ENCODE measurements around the gene GBX1. TPM values are rescaled to one million over a fixed set of nuclear protein-coding genes. Genes with fewer than 3 reads are reported as not detected.

GBX1 gene
- total RNA-seq, 1 donor from 2014 or later, result not detected

DNA sequence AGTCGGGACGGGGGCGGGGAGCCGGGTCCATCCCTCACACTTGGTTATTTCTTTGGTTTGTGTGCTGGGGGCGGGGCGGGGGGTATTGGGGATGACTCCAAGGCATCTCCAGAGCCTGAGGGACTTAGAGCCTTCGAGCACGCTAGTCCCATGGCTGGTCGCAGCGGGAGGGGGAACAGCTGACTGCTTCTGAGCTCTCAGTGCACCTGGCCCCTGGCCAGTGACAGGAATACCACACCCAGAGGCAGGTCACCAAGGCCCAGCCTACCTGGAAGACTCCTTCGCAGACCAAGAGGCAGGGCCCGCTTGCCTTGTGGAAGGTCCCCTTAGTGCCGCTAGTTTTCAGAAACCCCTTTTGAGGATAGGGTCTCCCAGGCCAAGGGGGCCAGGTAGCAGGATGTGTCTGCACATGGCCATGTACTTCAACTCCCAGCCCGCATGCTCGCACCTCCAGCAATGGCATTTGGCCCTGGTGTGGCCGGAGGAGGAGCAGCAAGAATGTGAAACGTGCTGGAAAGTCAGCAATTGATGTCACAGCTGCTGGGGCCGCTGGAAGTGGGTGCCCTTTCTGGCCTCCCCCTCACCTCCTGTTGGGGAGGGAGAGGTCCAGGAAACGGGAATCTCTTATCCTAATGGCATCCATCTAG is 40.9 kb downstream of the GBX1 start:
- peaks cover 4% of the 10 kb centered on the region for H3K36me3 Mint-ChIP-seq (ENCODE audit: low read depth)
- no peaks in the 10 kb centered on the region for H3K27me3 Mint-ChIP-seq
- intact Hi-C loops (cut with micrococcal nuclease), result loop anchor here (10.0 kb wide), 1 partner anchor 118 kb away; the partner anchor contains the start of gene SMARCD3
- no peak overlapping the region for H3K27ac Mint-ChIP-seq
- no peak overlapping the region for H3K4me3 Mint-ChIP-seq
- no peaks in the 10 kb centered on the region for H3K9me3 Mint-ChIP-seq
- no peaks in the 10 kb centered on the region for H3K4me1 Mint-ChIP-seq
- no peak for DNase-seq

DNA sequence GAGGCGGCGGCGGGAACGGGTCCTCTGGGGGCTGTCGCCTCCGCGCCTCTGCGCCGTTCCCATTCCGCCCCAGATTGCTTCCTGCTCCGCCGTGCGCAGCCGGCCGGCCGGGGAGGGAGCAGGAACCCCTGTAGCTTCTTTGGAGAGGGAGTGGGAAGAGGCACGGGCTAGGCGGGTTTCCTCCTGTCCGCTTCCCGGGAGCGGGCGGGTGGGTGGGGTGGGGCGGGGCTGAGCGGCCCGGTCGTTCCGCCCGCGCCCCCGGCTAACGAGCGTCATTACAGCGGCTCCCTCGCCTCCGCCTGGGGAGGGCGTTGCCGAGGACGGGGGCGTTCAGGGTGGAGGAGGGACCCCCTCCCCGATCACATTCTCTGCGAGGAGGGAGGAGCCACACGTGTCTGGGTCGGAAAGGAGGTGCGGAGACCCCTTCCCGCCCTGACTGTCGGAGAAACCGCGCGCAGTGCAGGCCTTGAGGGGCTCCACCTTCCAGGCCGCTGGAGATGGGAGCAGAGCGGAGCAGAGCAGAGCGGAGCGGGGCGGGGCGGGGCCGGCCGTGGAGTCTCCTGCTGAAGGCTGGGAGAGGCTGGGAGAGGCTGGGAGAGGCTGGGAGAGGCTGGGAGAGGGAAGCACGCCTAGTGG is 41.5 kb downstream of the GBX1 start:
- intact Hi-C loops (cut with micrococcal nuclease), result loop anchor here (10.0 kb wide), 1 partner anchor 119 kb away; the partner anchor contains the start of gene SMARCD3
- Mint-ChIP-seq H3K4me1 (no peaks in the 10 kb centered on the region), H3K27ac (no peak overlapping the region), H3K36me3 (ENCODE audit: low read depth) (peaks cover 6% of the 10 kb centered on the region), H3K27me3 (no peaks in the 10 kb centered on the region), H3K4me3 (no peak overlapping the region), H3K9me3 (no peaks in the 10 kb centered on the region)
- no peak for DNase-seq

DNA sequence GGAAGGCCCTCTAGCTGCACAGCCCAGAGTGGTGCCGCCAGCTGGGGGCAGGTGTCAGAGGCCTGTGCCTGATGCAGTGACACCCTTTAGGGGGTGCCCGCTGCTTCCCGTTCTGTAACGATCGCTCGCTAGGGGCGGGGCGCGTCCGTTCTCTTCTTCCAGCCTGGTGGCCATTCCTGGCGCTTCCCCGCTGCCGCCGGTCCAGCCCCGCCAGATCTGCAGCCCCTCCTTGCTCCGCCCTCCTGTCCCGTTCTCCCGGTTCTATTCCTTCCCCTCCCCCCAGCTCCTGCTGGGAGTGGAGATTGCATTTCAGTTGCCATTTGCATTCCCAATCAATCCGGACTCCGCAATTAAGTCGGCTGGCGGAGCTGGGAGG is 42.0 kb downstream of the GBX1 start:
- Mint-ChIP-seq H3K4me1 (no peaks in the 10 kb centered on the region), H3K27ac (no peak overlapping the region), H3K4me3 (no peak overlapping the region), H3K9me3 (no peaks in the 10 kb centered on the region), H3K36me3 (ENCODE audit: low read depth) (peaks cover 11% of the 10 kb centered on the region), H3K27me3 (no peaks in the 10 kb centered on the region)
- no peak for DNase-seq
- intact Hi-C loops (cut with micrococcal nuclease), result loop anchor here (10.0 kb wide), 1 partner anchor 119 kb away; the partner anchor contains the start of gene SMARCD3

DNA sequence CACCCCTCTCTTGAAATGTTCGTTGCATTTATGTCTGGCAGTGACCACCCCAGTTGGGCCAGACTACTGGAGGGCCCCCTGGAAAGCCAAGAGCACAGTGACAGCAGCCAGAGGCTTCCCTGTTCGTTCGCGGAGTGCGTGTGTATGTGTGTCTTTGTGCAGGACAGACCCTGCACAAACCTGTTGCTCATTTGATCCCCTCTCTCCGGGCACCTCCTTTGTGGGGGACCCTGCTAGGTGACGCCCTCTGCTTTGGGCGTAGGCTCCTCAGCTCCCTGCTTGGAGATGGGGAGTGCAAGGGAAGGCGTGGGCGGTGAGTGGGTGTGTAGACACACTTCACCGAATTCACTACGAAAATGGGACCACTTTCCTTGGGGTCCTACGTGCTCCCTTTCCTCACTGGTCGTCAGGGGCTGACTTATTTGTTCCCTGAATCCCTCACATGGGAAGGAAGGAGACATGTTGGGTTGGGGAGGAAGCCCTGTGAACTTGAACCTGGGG is 42.5 kb downstream of the GBX1 start:
- no peaks in the 10 kb centered on the region for H3K4me1 Mint-ChIP-seq
- H3K36me3 Mint-ChIP-seq (ENCODE audit: low read depth), result peaks cover 12% of the 10 kb centered on the region
- intact Hi-C loops (cut with micrococcal nuclease), result loop anchor here (1.0 to 10.0 kb wide), 3 partner anchors 47 to 178 kb away; partner anchors contain the start of gene SMARCD3
- H3K9me3 Mint-ChIP-seq, result no peaks in the 10 kb centered on the region
- H3K27ac Mint-ChIP-seq, result no peak overlapping the region
- DNase-seq, result no peak
- no peak overlapping the region for H3K4me3 Mint-ChIP-seq
- H3K27me3 Mint-ChIP-seq, result no peaks in the 10 kb centered on the region

DNA sequence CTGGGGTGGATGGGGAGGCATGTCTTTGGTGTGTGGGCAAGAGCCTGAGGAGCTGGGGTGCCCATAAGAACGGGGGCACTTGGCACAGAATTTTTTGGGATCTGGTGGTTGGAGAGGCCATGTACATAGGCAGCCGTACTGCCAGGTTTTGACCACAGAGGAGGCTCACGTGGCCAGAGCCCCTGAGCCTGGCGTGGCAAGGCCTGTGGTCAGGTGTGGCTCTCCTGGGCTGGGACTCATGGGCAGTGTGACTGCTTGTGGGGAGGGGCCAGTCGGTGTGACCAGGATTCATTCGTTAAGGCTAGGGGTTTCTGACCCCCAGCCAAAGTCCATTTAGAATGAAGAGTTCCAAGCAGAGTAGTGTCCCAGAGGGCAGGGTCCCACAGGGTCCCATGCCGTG is 43.0 kb downstream of the GBX1 start:
- no peaks in the 10 kb centered on the region for H3K27me3 Mint-ChIP-seq
- H3K27ac Mint-ChIP-seq, result no peak overlapping the region
- H3K4me3 Mint-ChIP-seq, result no peak overlapping the region
- peaks cover 14% of the 10 kb centered on the region for H3K36me3 Mint-ChIP-seq (ENCODE audit: low read depth)
- no peak for DNase-seq
- no peaks in the 10 kb centered on the region for H3K4me1 Mint-ChIP-seq
- intact Hi-C loops (cut with micrococcal nuclease), result loop anchor here (1.0 to 10.0 kb wide), 3 partner anchors 48 to 179 kb away; partner anchors contain the start of gene SMARCD3
- no peaks in the 10 kb centered on the region for H3K9me3 Mint-ChIP-seq

DNA sequence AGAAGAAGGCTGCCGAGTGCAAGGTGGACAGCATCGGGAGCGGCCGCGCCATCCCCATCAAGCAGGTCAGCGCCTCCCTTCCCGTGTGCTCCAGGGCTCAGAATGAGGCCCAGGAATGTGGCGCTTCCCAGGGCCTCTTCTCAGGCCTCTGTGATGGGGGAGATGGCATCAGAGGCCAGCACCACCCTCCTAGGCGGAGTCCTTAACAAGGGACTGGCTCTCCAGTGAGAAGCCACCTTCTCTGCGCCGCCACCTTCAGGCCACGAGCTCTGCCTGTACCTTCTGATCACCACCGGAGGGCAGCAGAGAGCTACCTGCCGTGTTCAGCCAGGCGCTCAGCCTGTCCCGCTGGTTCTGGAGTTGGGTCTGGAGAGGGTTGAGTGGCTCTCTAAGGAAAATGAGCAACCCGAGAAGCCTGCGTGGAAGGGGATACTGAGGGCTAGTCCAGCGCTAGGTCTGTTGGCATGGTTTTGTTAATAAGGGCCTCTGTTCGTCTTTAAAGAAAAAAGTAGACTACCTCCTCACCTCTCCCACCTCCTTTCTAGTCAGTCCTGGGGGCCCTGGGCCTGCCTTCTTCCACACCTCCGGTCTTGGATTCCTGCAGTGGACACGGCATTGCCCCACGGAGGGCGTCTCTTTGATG is 43.6 kb downstream of the GBX1 start:
- Mint-ChIP-seq H3K9me3 (no peaks in the 10 kb centered on the region), H3K27ac (no peak overlapping the region), H3K4me3 (no peak overlapping the region), H3K27me3 (no peaks in the 10 kb centered on the region), H3K36me3 (ENCODE audit: low read depth) (peaks cover 16% of the 10 kb centered on the region), H3K4me1 (no peaks in the 10 kb centered on the region)
- DNase-seq, result peak; percentile 95
- intact Hi-C loops (cut with micrococcal nuclease), result loop anchor here (1.0 to 10.0 kb wide), 3 partner anchors 48 to 179 kb away; partner anchors contain the start of gene SMARCD3

DNA sequence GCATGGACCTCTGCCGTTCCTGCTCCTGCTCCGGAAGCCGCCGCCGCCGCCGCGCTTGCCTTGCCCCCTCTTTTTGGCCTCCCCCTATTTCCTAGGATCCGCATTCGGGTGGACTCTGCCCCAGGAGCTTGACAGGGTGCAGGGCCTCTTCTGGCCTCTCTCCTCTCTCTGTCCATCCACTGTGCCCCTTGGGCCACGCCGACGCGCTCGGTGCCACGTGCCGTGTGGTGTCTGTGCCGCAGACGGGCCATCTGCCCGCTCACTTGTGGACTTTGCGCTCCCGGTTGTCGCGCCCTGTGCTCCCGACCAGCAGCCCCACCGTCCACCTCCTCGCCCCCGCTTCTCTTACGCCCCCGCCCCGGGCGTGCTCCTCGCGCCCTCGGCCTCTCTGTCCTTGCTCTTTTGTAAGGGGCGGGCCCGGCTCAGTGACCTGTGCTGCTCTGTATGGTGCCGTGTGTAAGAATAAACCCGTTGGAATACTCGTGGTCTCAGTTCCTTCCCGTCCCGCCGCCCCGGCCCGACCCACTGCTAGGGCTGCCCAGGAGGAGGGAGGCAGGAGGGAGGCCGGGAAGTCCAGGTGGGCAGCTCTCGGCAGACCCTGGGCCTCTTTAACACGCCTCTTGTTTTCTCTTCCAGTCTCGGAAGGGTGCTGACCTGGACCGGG is 44.2 kb downstream of the GBX1 start:
- Mint-ChIP-seq H3K9me3 (no peaks in the 10 kb centered on the region), H3K4me1 (no peaks in the 10 kb centered on the region), H3K27me3 (no peaks in the 10 kb centered on the region), H3K36me3 (ENCODE audit: low read depth) (peaks cover 16% of the 10 kb centered on the region), H3K4me3 (no peak overlapping the region), H3K27ac (no peak overlapping the region)
- no peak for DNase-seq
- intact Hi-C loops (cut with micrococcal nuclease), result loop anchor here (10.0 kb wide), 1 partner anchor 122 kb away; the partner anchor contains the start of gene SMARCD3

DNA sequence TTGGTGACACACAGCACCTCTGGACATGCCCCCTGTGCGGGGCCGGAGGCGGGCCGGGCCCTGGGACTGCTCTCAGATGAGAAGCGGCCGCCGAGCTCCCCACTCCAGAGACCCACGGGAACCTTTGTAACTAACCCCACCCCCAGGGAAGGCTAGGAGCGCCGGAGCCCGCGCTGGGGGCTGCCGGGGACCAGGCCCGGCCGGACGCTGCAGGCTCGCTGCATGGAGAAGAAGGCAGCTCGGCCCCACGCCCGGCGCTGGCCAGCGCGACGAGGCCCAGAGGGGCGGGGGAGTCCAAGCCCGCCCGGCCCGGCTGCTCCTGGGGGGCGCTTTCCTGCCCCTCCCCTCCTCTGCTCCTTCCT is 44.7 kb downstream of the GBX1 start:
- no peak for DNase-seq
- Mint-ChIP-seq H3K27me3 (no peaks in the 10 kb centered on the region), H3K27ac (no peak overlapping the region), H3K36me3 (ENCODE audit: low read depth) (peaks cover 16% of the 10 kb centered on the region), H3K4me3 (no peak overlapping the region), H3K9me3 (no peaks in the 10 kb centered on the region), H3K4me1 (no peaks in the 10 kb centered on the region)
- intact Hi-C loops (cut with micrococcal nuclease), result loop anchor here (10.0 kb wide), 1 partner anchor 122 kb away; the partner anchor contains the start of gene SMARCD3

DNA sequence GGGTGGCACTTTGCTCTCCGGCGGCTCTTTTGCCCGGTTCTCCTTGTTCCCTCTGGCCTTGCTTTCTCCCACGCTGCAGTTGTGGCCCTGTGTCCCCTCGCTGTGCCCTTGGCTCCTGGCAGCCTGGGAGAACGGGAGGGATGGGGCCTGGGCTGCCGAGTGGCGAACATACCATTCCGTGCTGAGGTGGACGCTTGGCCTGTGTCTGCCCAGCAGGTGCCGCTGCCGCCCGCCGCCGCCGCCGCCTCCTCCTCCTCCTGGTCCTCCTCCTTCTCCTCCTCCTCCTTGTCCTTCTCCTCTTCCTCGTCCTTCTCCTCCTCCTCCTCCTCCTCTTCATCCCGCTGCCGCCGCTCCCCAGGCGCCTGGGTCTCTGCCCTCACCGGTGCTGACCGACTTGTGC is 45.2 kb downstream of the GBX1 start:
- no peaks in the 10 kb centered on the region for H3K27me3 Mint-ChIP-seq
- intact Hi-C loops (cut with micrococcal nuclease), result loop anchor here (10.0 kb wide), 1 partner anchor 123 kb away; the partner anchor contains the start of gene SMARCD3
- H3K9me3 Mint-ChIP-seq, result no peaks in the 10 kb centered on the region
- H3K4me1 Mint-ChIP-seq, result no peaks in the 10 kb centered on the region
- DNase-seq, result no peak
- no peak overlapping the region for H3K27ac Mint-ChIP-seq
- no peak overlapping the region for H3K4me3 Mint-ChIP-seq
- H3K36me3 Mint-ChIP-seq (ENCODE audit: low read depth), result peaks cover 16% of the 10 kb centered on the region

DNA sequence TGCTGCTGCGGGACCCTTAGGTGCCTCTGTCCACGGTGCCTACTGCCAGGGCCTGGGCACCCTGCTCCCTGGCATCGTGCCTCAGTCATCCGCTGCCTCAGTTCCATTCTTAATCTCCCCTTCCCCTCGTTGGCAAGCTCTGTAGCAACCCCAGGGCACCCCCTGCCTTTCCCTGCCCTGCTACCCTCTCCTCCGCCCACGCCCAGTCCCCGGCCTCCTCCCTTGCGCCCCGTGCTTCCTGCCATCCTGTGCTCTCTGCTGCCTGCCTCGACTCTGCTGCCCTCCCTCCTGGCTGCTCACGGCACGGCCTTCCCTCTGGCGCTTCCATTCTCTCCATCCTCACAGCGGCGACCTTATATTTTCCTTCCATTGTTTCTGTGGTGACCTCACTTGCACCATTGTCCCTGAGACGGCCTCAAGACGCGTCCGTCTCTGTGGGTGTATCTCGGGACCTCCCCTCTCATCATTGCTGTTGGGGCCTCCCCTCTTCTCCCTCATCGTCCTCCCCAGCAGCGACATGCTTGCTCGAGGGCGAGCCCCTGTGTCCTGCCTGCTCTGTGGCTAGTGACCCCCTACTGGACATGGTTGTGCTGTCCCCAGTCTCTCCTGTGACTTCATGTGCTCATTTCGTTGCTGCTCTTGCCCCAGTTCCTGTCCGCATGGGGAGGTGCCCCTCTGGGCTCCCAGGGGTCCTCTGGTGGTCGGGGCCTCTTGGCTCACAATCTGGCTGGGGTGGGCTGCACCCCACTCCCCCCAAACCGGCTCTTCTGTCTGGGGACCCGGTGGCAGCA is 45.9 kb downstream of the GBX1 start:
- H3K9me3 Mint-ChIP-seq, result no peaks in the 10 kb centered on the region
- H3K27me3 Mint-ChIP-seq, result no peaks in the 10 kb centered on the region
- H3K36me3 Mint-ChIP-seq (ENCODE audit: low read depth), result peaks cover 16% of the 10 kb centered on the region
- no peaks in the 10 kb centered on the region for H3K4me1 Mint-ChIP-seq
- intact Hi-C loops (cut with micrococcal nuclease), result loop anchor here (10.0 kb wide), 1 partner anchor 123 kb away; the partner anchor contains the start of gene SMARCD3
- H3K27ac Mint-ChIP-seq, result no peak overlapping the region
- no peak overlapping the region for H3K4me3 Mint-ChIP-seq
- no peak for DNase-seq

DNA sequence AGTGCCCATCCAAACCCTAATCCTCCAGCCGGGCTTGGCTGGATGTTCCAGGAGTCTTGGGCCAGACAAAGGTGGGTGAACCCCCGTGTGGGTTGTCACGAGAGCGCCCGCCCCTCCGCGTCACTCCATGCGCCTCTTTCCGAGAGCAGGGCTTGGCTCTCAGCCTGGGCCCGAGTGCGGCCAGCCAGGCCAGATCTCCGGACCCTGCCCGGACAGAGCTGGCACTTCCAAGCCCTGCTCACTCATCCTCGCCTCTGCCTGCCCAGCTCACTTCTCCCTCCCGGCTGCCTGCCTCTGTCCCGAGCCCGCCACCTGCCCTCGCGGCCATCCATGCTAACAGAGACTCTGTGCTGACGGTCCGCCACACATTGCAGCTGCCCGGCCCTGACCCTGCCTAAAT is 46.6 kb downstream of the GBX1 start:
- no peak overlapping the region for H3K4me3 Mint-ChIP-seq
- H3K27ac Mint-ChIP-seq, result no peak overlapping the region
- peaks cover 16% of the 10 kb centered on the region for H3K36me3 Mint-ChIP-seq (ENCODE audit: low read depth)

DNA sequence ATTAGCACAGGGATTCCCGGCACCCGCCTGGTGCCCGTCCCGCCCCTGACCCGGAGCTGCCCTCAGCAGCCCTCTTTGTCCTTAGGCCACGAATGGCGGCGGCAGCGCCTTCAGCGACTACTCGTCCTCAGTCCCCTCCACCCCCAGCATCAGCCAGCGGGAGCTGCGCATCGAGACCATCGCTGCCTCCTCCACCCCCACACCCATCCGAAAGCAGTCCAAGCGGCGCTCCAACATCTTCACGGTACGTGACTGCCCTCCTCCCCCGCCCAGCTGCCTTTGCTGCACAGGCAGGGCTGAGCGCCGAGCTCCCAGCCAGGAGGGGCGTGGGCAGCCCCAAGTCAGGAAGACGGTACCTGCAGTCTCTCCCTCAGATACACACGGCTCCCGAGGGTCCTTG is 47.6 kb downstream of the GBX1 start:
- intact Hi-C loops (cut with micrococcal nuclease), result loop anchor here (10.0 kb wide), 2 partner anchors 125 to 145 kb away; partner anchors contain the start of genes KCNH2 and SMARCD3

More for the DNA sequence above, 46.6 kb downstream of the GBX1 start:
- Mint-ChIP-seq H3K9me3 (no peaks in the 10 kb centered on the region), H3K27me3 (peaks cover 1% of the 10 kb centered on the region), H3K4me1 (no peaks in the 10 kb centered on the region)
- intact Hi-C loops (cut with micrococcal nuclease), result loop anchor here (10.0 kb wide), 1 partner anchor 124 kb away; the partner anchor contains the start of gene SMARCD3
- no peak for DNase-seq

DNA sequence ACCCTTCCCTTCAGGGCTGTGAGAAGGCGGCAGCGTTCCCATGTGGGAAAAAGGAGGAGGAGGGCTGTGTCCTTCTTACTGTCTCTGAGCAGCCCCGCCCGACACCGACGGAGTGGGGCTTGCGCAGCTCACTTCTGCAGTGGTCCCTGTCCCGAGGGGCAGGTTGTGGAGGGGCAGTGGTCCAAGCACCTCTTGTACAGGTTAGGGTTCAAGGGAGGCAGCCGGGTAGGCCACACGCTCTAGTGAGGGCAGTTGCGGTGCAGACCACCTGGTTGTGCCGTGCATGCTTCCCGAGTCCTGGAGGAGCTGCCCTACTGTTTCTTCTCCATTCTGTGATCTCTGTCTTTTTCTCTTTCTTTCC is 48.5 kb downstream of the GBX1 start:
- H3K27ac Mint-ChIP-seq, result no peak overlapping the region

More for the DNA sequence above, 47.6 kb downstream of the GBX1 start:
- peaks cover 4% of the 10 kb centered on the region for H3K27me3 Mint-ChIP-seq
- H3K36me3 Mint-ChIP-seq (ENCODE audit: low read depth), result peaks cover 16% of the 10 kb centered on the region
- no peak overlapping the region for H3K27ac Mint-ChIP-seq
- H3K9me3 Mint-ChIP-seq, result no peaks in the 10 kb centered on the region
- DNase-seq, result no peak
- H3K4me1 Mint-ChIP-seq, result no peaks in the 10 kb centered on the region
- no peak overlapping the region for H3K4me3 Mint-ChIP-seq

More for the DNA sequence above, 48.5 kb downstream of the GBX1 start:
- H3K27me3 Mint-ChIP-seq, result peaks cover 6% of the 10 kb centered on the region
- no peak overlapping the region for H3K4me3 Mint-ChIP-seq
- DNase-seq, result no peak
- peaks cover 16% of the 10 kb centered on the region for H3K36me3 Mint-ChIP-seq (ENCODE audit: low read depth)
- intact Hi-C loops (cut with micrococcal nuclease), result loop anchor here (10.0 kb wide), 1 partner anchor 144 kb away; the partner anchor contains the start of gene KCNH2
- no peaks in the 10 kb centered on the region for H3K9me3 Mint-ChIP-seq
- no peaks in the 10 kb centered on the region for H3K4me1 Mint-ChIP-seq

All from activated CD4-positive, alpha-beta T cell treated with anti-CD3 and anti-CD28 coated beads, Interleukin-2, amount 10 ng/mL, durations not matched to agents 24 days and 14 days (primary cell).